Thyroid gland (tissue), 4 donors: ENCODE measurements around the gene LSM8. TPM values are rescaled to one million over a fixed set of nuclear protein-coding genes. Genes with fewer than 3 reads are reported as not detected.
A peak's percentile ranks its signal among the peaks of the same experiment; 100 is the strongest.

Experiments
- DNase-seq, 2 donors: peaks; one replicate each; pipeline ENCODE4 v3.0.0-alpha.2; 2019
- H3K27ac ChIP-seq, 3 donors: fragments of 200-600 bp; sonication (generic); 1 replicate in 2 of 3; 2 replicates in 1 of 3; pipeline ENCODE4 v1.5.1; 2016 to 2019; ENCODE audit warnings: mild to moderate bottlenecking in 1 of 3, moderate library complexity in 1 of 3
- H3K27me3 ChIP-seq: fragments of 200-600 bp; sonication (generic); one replicate; pipeline ENCODE4 v1.5.1; 2019
- H3K36me3 ChIP-seq, 2 donors: fragments of 200-600 bp; sonication (generic); one replicate each; pipeline ENCODE4 v1.5.1; 2016 to 2019
- H3K4me1 ChIP-seq, 2 donors: fragments of 200-600 bp; sonication (generic); one replicate each; pipeline ENCODE4 v1.5.1; 2017 to 2019
- H3K4me3 ChIP-seq, 3 donors: fragments of 200-600 bp; sonication (generic); replicated peaks in 1 of 3; 1 replicate in 2 of 3; 2 replicates in 1 of 3; pipeline ENCODE4 v1.5.1; 2016; ENCODE audit warnings: mild to moderate bottlenecking in 1 of 3
- H3K9me3 ChIP-seq: fragments of 200-600 bp; sonication (generic); one replicate; pipeline ENCODE4 v1.5.1; 2017
- POLR2A ChIP-seq, 2 donors: fragments of 450-650 bp; IDR thresholded peaks; one replicate each; pipeline ENCODE4 v1.6.1; 2017; ENCODE audit warnings: antibody characterized with exemption in 2 of 2, mild to moderate bottlenecking in 2 of 2, moderate library complexity in 1 of 2
- WGBS, 2 donors: methylation state at CpG; one replicate each; pipeline ENCODE4 v1.1.5; 2017; 5-methylcytosine and 5-hydroxymethylcytosine counted together
- intact Hi-C: fragments of 100-400 bp; cut with DNase I; formaldehyde crosslinking; loops from one replicate; pipeline ENCODE4 v1.15.1; 2023
- total RNA-seq, 4 donors: library from RNA; depleted of rRNA; stranded (reverse); fragments of >200 nt; gene quantifications; one replicate each; pipeline ENCODE4 v1.2.3, GENCODE V29; 2016
- TF ChIP-seq, protein P1 (sequence below), 6 experiments: fragments of 200-600 bp in 3 of 6; fragments of 450-650 bp in 3 of 6; sonication (generic) in 3 of 6; IDR thresholded peaks; one replicate each; pipeline ENCODE4 v1.5.1; 2016 to 2019; ENCODE audit warnings: antibody characterized with exemption in 6 of 6, mild to moderate bottlenecking in 2 of 6, inconsistent platforms in 1 of 6, moderate library complexity in 1 of 6

The LSM8 gene
- total RNA-seq, 4 donors from 2014 or later = 28.2 to 42.9 (median 37.3) TPM

DNA sequence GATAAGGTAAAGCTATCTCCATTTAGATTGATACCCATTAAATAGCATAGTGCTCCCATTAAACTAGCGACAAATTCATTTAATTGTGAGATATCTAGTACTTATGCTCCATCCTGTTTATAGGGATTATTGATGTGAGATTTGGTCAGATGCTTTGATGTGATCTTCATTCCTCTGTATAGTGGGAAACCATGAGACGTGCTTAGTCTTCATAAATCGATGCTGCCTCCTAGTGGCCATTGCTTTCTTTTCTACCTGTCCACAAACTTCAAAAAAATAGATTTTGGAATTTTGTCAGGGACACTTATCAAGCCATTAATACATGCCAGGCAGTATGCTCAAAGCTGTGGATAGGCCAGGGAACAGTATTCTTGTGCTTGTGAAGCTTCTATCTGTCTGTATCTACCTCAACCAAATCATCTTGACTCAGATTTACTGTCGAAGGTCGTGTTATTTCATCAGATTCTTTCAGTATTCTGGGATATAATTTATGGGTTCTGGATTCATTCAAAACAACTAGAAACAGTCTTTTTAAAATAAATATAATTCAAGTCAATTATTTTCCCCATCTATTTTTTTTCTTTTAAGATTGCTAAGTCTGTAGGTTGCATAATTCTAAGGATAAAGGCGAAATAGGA, 12.0 kb downstream of the LSM8 start:
- TF ChIP-seq, protein P1, sequence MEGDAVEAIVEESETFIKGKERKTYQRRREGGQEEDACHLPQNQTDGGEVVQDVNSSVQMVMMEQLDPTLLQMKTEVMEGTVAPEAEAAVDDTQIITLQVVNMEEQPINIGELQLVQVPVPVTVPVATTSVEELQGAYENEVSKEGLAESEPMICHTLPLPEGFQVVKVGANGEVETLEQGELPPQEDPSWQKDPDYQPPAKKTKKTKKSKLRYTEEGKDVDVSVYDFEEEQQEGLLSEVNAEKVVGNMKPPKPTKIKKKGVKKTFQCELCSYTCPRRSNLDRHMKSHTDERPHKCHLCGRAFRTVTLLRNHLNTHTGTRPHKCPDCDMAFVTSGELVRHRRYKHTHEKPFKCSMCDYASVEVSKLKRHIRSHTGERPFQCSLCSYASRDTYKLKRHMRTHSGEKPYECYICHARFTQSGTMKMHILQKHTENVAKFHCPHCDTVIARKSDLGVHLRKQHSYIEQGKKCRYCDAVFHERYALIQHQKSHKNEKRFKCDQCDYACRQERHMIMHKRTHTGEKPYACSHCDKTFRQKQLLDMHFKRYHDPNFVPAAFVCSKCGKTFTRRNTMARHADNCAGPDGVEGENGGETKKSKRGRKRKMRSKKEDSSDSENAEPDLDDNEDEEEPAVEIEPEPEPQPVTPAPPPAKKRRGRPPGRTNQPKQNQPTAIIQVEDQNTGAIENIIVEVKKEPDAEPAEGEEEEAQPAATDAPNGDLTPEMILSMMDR (IDR thresholded peaks at IDR 0.05) = peak; percentile 50 to 74 (median 62)
- no peak for TF ChIP-seq POLR2A (IDR thresholded peaks at IDR 0.05)
- no peak overlapping the region for H3K27ac ChIP-seq
- H3K4me1 ChIP-seq = no peaks in the 10 kb centered on the region
- H3K9me3 ChIP-seq = no peaks in the 10 kb centered on the region
- peak; percentile 70 to 72 for DNase-seq
- H3K36me3 ChIP-seq = peaks cover 2 to 9% of the 10 kb centered on the region in 2 donors
- no peaks in the 10 kb centered on the region for H3K27me3 ChIP-seq
- no peak overlapping the region for H3K4me3 ChIP-seq
- intact Hi-C loops = no loop called here
- WGBS, 2 donors = 54 to 57% methylated on average over 6 of the region's 6 CpGs

DNA sequence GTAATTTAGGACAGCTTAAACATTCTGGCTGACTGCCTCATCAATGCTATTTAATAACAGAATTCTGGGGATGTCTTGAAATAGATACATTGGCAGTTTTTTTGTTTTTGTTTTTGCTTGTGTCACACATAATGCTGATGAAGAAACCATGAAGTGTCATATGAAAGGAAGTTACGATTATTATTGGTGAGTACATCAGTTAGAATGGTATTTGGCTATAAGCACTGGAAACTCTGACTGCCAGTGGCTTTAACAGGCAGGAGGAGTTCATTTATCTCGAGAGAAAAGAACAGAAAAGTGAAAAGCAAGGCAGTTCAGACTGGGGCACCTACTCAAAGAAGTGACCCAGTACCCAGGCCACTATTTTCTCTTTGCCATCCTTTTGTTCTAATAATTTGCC, 18.1 kb downstream of the LSM8 start:
- DNase-seq = no peak
- H3K27me3 ChIP-seq = no peaks in the 10 kb centered on the region
- no peaks in the 10 kb centered on the region for H3K9me3 ChIP-seq
- TF ChIP-seq, protein P1 (IDR thresholded peaks at IDR 0.05) = no peak
- TF ChIP-seq POLR2A (IDR thresholded peaks at IDR 0.05) = no peak
- no peak overlapping the region for H3K27ac ChIP-seq
- WGBS, 2 donors = 54 to 70% methylated on average over 2 of the region's 2 CpGs
- H3K4me3 ChIP-seq = no peak overlapping the region
- no peaks in the 10 kb centered on the region for H3K4me1 ChIP-seq
- intact Hi-C loops = no loop called here
- no peaks in the 10 kb centered on the region for H3K36me3 ChIP-seq

DNA sequence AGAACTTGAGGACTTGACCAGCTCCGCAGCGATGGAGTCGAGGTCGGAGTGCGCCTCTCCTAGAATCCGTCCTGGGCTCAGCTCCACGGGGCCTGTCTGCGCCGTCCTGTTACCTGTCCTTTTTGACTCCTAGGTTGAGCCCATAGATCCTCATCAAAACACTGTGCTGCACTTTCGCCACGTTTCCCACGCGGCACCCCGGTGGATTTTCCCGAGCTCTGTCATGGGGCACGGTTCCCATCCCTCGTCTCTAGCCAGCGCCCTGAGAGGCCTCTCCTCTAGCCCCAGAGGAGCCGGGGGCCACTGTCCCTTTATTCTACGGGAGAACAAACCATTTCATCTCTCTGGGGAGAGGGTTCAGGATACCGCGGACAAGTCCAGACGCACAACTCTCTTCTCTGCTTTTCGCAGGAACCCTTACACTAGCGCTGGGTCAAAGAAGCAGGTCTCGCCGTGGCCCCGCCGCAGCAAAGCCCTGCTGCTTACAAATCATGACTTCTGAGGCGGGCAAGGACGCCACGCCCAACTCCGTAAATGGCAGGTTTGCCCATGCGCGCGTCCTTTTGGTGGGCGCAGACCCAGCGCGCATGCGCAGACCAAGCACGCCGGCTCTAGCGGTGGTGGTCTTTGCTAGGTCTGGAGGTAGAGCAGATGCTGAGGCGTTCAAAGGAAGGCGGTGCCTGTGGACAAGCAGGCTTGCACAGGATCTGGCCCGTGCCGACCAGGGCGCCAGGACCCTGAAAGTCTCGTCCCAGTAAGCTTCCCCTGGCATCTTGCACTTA, 30.3 kb downstream of the LSM8 start:
- Histone ChIP-seq H3K36me3 (no peaks in the 10 kb centered on the region), H3K9me3 (no peaks in the 10 kb centered on the region), H3K4me3 (peak overlapping the region; percentile 36 to 90 (median 76)), H3K4me1 (no peaks in the 10 kb centered on the region), H3K27me3 (no peaks in the 10 kb centered on the region), H3K27ac (peak overlapping the region in 1 of 3 donors; percentile 32)
- intact Hi-C loops = no loop called here
- WGBS, 2 donors = 13 to 25% methylated on average over 29 to 42 of the region's 49 CpGs
- TF ChIP-seq, protein P1 (IDR thresholded peaks at IDR 0.05) = no peak
- peak in 1 of 2 donors; percentile 71 for TF ChIP-seq POLR2A (IDR thresholded peaks at IDR 0.05)
- peak; percentile 81 to 83 for DNase-seq

DNA sequence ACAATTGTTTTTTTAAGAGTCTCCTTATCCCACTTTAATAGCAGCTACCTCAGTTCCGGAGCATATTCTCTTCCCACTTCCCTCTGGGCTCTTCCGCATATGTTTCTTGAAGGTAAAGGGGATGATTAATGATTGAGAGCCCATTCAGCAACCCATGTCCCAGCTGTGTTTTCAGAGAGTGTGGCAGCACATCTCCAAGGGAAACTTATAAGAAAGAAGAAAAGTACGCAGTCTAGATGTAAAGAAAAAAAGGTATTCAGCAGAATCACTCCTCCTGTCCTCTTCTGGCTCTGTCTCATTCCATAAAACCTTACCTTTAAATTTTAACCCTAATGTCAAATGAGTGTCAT, 30.8 kb downstream of the LSM8 start:
- Histone ChIP-seq H3K4me3 (peak overlapping the region; percentile 36 to 90 (median 76)), H3K27ac (no peak overlapping the region), H3K36me3 (no peaks in the 10 kb centered on the region), H3K27me3 (no peaks in the 10 kb centered on the region), H3K4me1 (no peaks in the 10 kb centered on the region), H3K9me3 (no peaks in the 10 kb centered on the region)
- DNase-seq = no peak
- intact Hi-C loops = no loop called here
- TF ChIP-seq, protein P1 (IDR thresholded peaks at IDR 0.05) = no peak
- no peak for TF ChIP-seq POLR2A (IDR thresholded peaks at IDR 0.05)
- 28 to 33% methylated on average over 3 of the region's 3 CpGs for WGBS, 2 donors

DNA sequence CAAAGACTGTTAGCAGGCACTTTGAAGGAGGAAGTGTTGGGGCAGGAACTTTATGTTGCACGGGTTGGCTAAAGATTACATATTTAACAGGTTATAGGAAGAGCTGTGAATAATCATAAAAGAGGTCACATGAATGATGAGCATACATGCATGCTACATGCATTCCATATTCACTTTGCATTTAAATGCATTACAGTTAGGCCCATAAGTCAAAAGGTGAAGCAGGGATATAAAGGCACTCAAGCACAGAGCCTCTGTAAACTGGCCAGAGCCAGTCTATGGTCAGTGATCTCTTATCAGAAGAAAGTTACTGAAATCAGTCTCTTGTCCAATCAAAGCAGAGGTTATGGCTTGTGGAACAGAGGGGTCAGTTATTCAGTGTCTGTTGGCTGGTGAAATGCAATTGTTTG, 33.3 kb downstream of the LSM8 start:
- Histone ChIP-seq H3K27me3 (no peaks in the 10 kb centered on the region), H3K4me3 (no peak overlapping the region), H3K9me3 (no peaks in the 10 kb centered on the region), H3K27ac (no peak overlapping the region), H3K4me1 (no peaks in the 10 kb centered on the region), H3K36me3 (no peaks in the 10 kb centered on the region)
- no peak for DNase-seq
- WGBS, 2 donors = 67 to 70% methylated on average over 1 of the region's 1 CpG
- TF ChIP-seq, protein P1 (IDR thresholded peaks at IDR 0.05) = no peak
- no peak for TF ChIP-seq POLR2A (IDR thresholded peaks at IDR 0.05)
- intact Hi-C loops = no loop called here
